Fibroblast of lung (primary cell): Measurements from ENCODE around the gene LYZL6.

ENCODE experiments used
- CTCF ChIP-seq, 2 donors: IDR thresholded peaks in 1 of 2; conservative IDR thresholded peaks in 1 of 2; 1 replicate in 1 of 2; 2 replicates in 1 of 2; pipeline ENCODE4 v1.5.1; 2011 to 2012; ENCODE audit warnings: low read length in 2 of 2, control low read depth in 1 of 2, inconsistent platforms in 1 of 2, low read depth in 1 of 2, mild to moderate bottlenecking in 1 of 2
- EZH2 ChIP-seq: IDR thresholded peaks from 2 replicates; pipeline ENCODE4 v1.5.1; 2012; ENCODE audit warnings: low read length, control low read depth, mild to moderate bottlenecking; ENCODE audit errors: missing control alignments

GRCh38 chr17:35891269-35891668, 52.2 kb downstream of the LYZL6 start:
- no peak for TF ChIP-seq CTCF (conservative IDR thresholded peaks at IDR 0.05 in 1 of 2, IDR thresholded peaks at IDR 0.05 in 1 of 2; ENCODE audit: low read depth in 1 of 2, low read length in 2 of 2)
- TF ChIP-seq EZH2 = no peak
